GM12878 (cell line): ENCODE results near the gene FBXL19. TPM values are rescaled to one million over a fixed set of nuclear protein-coding genes. Genes with fewer than 3 reads are reported as not detected.

Experiments
- ATAC-seq: fragments of 200-7000 bp; cut with Tn5 transposase; 3 replicates; pipeline ENCODE4 v1.9.1; 2020; ENCODE audit warnings: mild to moderate bottlenecking, moderate library complexity
- BruUV-seq: library from RNA; stranded (reverse); fragments of 400-500 nt; replicated peaks from 2 replicates; lab custom pipeline; 2021; lab: Mats Ljungman, UMichigan
- CTCF ChIA-PET: fragments of 300-600 bp; sonication (Branson Sonifier 250); formaldehyde crosslinking; extraction: SDS; loops from one replicate; lab custom pipeline; 2021; ENCODE audit warnings: inconsistent platforms; lab: Yijun Ruan, JAX
- POLR2A ChIA-PET: fragments of 350-600 bp; formaldehyde crosslinking; extraction: SDS; loops from one replicate; lab custom pipeline; 2021; ENCODE audit warnings: inconsistent platforms; lab: Charles Lee
- RAD21 ChIA-PET: fragments of 300-600 bp; sonication (Branson Sonifier 250); formaldehyde crosslinking; loops from one replicate; lab custom pipeline; 2023; ENCODE audit warnings: antibody characterized with exemption; ENCODE audit not compliant: unreplicated experiment; lab: Charles Lee
- SMC1A ChIA-PET: fragments of 300-600 bp; sonication (Branson Sonifier 250); formaldehyde crosslinking; loops from one replicate; lab custom pipeline; 2023; ENCODE audit not compliant: unreplicated experiment, uncharacterized antibody; lab: Charles Lee
- DNase-seq: peaks from one replicate; pipeline ENCODE4 v3.0.0-alpha.2; 2011; ENCODE audit warnings: low read depth, low spot score
- FAIRE-seq: peaks from 3 replicates; lab custom pipeline; 2011; peaks lifted over from hg19 to GRCh38; lab: Jason Lieb, UNC
- H2AFZ ChIP-seq: 2 replicates; pipeline ENCODE4 v1.6.0; 2011; ENCODE audit warnings: low read depth, low read length, control low read depth; ENCODE audit not compliant: control insufficient read depth
- H3K27ac ChIP-seq: 2 replicates; pipeline ENCODE4 v1.5.1; 2011; ENCODE audit warnings: control low read depth; ENCODE audit not compliant: control insufficient read depth, insufficient read depth
- H3K27me3 ChIP-seq, 2 experiments: replicated peaks in 1 of 2; 2 replicates each; pipeline versions ENCODE4 v1.6.0 to v1.6.1; 2011; ENCODE audit warnings: low read length in 1 of 2; ENCODE audit not compliant: control insufficient read depth in 2 of 2, insufficient read depth in 2 of 2
- H3K36me3 ChIP-seq, 2 experiments: 2 replicates each; pipeline ENCODE4 v1.5.1; 2011; ENCODE audit warnings: low read length in 1 of 2; ENCODE audit not compliant: control insufficient read depth in 2 of 2, insufficient read depth in 2 of 2
- H3K4me1 ChIP-seq: 2 replicates; pipeline ENCODE4 v1.6.1; 2011; ENCODE audit warnings: mild to moderate bottlenecking, low read length, moderate library complexity, mixed read lengths; ENCODE audit not compliant: control insufficient read depth, insufficient read depth
- H3K4me2 ChIP-seq: 2 replicates; pipeline ENCODE4 v1.6.0; 2011; ENCODE audit warnings: control low read depth; ENCODE audit not compliant: control insufficient read depth, insufficient read depth
- H3K4me3 ChIP-seq: fragments of 200-600 bp; sonication (generic); 2 replicates; pipeline ENCODE4 v1.5.1; 2016
- H3K79me2 ChIP-seq: 2 replicates; pipeline ENCODE4 v1.6.0; 2011; ENCODE audit warnings: low read length; ENCODE audit not compliant: control insufficient read depth, insufficient read depth
- H3K9ac ChIP-seq: 2 replicates; pipeline ENCODE4 v1.8.0; 2011; ENCODE audit warnings: low read length, control low read depth, mixed read lengths; ENCODE audit not compliant: control insufficient read depth, insufficient read depth
- H3K9me3 ChIP-seq: replicated peaks from 3 replicates; pipeline ENCODE4 v1.5.1; 2011; ENCODE audit warnings: mild to moderate bottlenecking, low read length; ENCODE audit not compliant: control insufficient read depth, insufficient read depth
- H4K20me1 ChIP-seq: 2 replicates; pipeline ENCODE4 v1.6.0; 2011; ENCODE audit not compliant: control insufficient read depth, insufficient read depth
- CREM ChIP-seq: IDR thresholded peaks from 2 replicates; pipeline ENCODE4 v1.6.1; 2014; ENCODE audit warnings: antibody characterized with exemption, low read depth
- HDAC2 ChIP-seq: fragments of 200-600 bp; sonication (generic); IDR thresholded peaks from 2 replicates; pipeline ENCODE4 v1.6.1; 2017
- IKZF2 ChIP-seq, 2 experiments: fragments of 450-650 bp; IDR thresholded peaks; 2 replicates each; pipeline ENCODE4 v1.6.1; 2017; ENCODE audit warnings: mild to moderate bottlenecking in 2 of 2, moderate library complexity in 2 of 2
- POLR2A ChIP-seq: IDR thresholded peaks from 2 replicates; pipeline ENCODE4 v1.6.1; 2011; ENCODE audit warnings: low read depth, mild to moderate bottlenecking, low read length
- RAD21 ChIP-seq: IDR thresholded peaks from 2 replicates; pipeline ENCODE4 v1.6.1; 2011; ENCODE audit warnings: mild to moderate bottlenecking, low read depth, low read length, moderate library complexity; ENCODE audit not compliant: insufficient read depth
- SMC3 ChIP-seq: IDR thresholded peaks from 2 replicates; pipeline ENCODE4 v1.6.1; 2011; ENCODE audit warnings: low read length, improper control_type of control experiment, borderline replicate concordance
- TCF12 ChIP-seq: IDR thresholded peaks from 2 replicates; pipeline ENCODE4 v1.6.1; 2011; ENCODE audit warnings: low read depth, mild to moderate bottlenecking, low read length
- ZBTB40 ChIP-seq: fragments of 450-650 bp; IDR thresholded peaks from 2 replicates; pipeline ENCODE4 v1.6.1; 2016; ENCODE audit warnings: mild to moderate bottlenecking, moderate library complexity, borderline replicate concordance
- WGBS: methylation state at CpG from one replicate; pipeline ENCODE4 v1.1.6; 2016; ENCODE audit warnings: low lambda C conversion rate; ENCODE audit not compliant: insufficient replicate concordance, insufficient coverage; ENCODE audit errors: missing lambda C conversion rate; 5-methylcytosine and 5-hydroxymethylcytosine counted together
- in situ Hi-C: fragments of 300-500 bp; cut with MboI; formaldehyde crosslinking; loops from 9 replicates; pipeline ENCODE4 v1.14.3; 2018; ENCODE audit warnings: mixed read lengths
- intact Hi-C: fragments of 100-400 bp; cut with micrococcal nuclease; formaldehyde crosslinking; loops from one replicate; pipeline ENCODE4 v1.14.2; 2022; ENCODE audit not compliant: unreplicated experiment
- polyA plus RNA-seq, 11 experiments: library from polyadenylated mRNA; depleted of rRNA in 4 of 11; unstranded in 6 of 11; stranded (reverse) in 5 of 11; fragments of >200 nt; fragmentation: Nextera tagmentation in 4 of 11; fragmentation: Illumina TruSeq in 1 of 11; extraction: Ambion mirVana in 4 of 11; extraction: Trizol in 1 of 11; gene quantifications; 1 replicate in 1 of 11; 2 replicates in 10 of 11; pipeline versions ENCODE4 v1.2.1 to v1.2.3, GENCODE V29; 2011 to 2016; ENCODE audit warnings: inconsistent platforms in 2 of 11, missing spikeins in 2 of 11, low read depth in 1 of 11
- total RNA-seq, 4 experiments: library from RNA; depleted of rRNA in 3 of 4; stranded (reverse); fragments of >200 nt in 3 of 4; fragmentation: Illumina TruSeq in 1 of 4; extraction: Trizol in 1 of 4; gene quantifications; 2 replicates each; pipeline versions ENCODE4 v1.2.1 to v1.2.3, GENCODE V29; 2013 to 2021
- TF ChIP-seq, protein P1 (sequence below), 3 experiments: IDR thresholded peaks in 2 of 3; conservative IDR thresholded peaks in 1 of 3; 2 replicates each; pipeline ENCODE4 v1.5.1; 2011; ENCODE audit warnings: low read depth in 3 of 3, low read length in 3 of 3, mild to moderate bottlenecking in 3 of 3, control low read depth in 2 of 3, moderate library complexity in 2 of 3, inconsistent platforms in 1 of 3, mixed read lengths in 1 of 3; ENCODE audit not compliant: control insufficient read depth in 2 of 3, insufficient read depth in 1 of 3; ENCODE audit errors: extremely low read depth in 1 of 3

FBXL19 gene
- total and polyA plus RNA-seq, 10 of the 15 experiments (the other 5 are each of a cell fraction or from before 2014, with no cell fraction given): 0.02 to 32.1 (median 6.8) TPM; not detected in 1

DNA sequence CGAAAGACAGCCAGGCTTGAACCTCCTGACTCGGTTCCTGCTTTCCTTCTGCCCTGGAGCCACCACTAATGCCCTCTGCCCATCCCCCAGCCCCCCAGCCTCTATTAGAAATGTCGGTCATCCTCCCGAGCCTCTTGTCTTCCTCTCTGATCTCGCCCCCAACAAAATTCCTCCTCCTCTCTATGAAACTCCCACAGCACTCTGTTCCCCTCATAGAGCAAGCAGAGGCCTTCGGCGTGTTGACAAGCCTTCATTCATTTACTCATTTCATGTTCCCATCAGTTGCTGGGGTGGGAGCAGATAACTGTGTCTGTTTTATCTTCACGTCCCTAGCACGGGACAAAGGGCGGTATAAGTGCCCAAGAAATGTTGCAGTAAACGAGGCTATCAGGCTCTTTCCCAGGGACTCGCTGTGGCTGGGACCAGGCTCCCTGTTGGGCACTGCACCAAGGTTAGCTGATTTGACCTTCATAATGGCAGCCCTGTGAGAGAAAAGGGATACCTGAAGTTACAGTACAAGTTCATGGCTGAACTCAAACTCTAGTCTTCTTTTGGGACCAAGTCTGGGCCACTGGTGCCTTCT, 7.8 kb downstream of the FBXL19 start:
- H3K27me3 ChIP-seq: no peaks in the 10 kb centered on the region
- TF ChIP-seq CREM: no peak
- no peak for TF ChIP-seq HDAC2
- in situ Hi-C loops (no loop called here), intact Hi-C loops (no loop called here)
- no peak overlapping the region for H3K4me3 ChIP-seq
- RAD21 ChIA-PET: no interaction called here
- peaks cover 0 to 13% of the 10 kb centered on the region in 2 experiments for H3K36me3 ChIP-seq
- no peaks in the 10 kb centered on the region for H3K79me2 ChIP-seq
- H3K4me2 ChIP-seq: no peak overlapping the region
- CTCF ChIA-PET: interaction anchor here (3.3 kb wide), 1 partner anchor 11 kb away, joined by 17 read pairs; no protein-coding TSS in a partner anchor
- no peak overlapping the region for H3K9ac ChIP-seq
- no peak for FAIRE-seq
- POLR2A ChIA-PET: no interaction called here
- no peak overlapping the region for H3K27ac ChIP-seq
- H4K20me1 ChIP-seq: no peaks in the 10 kb centered on the region
- no peaks in the 10 kb centered on the region for H3K9me3 ChIP-seq
- no TSS peak for BruUV-seq
- WGBS: 76% methylated on average over 12 of the region's 12 CpGs
- H3K4me1 ChIP-seq: no peaks in the 10 kb centered on the region
- SMC1A ChIA-PET: no interaction called here
- H2AFZ ChIP-seq: no peak overlapping the region
- DNase-seq: no peak
- ATAC-seq: no peak

DNA sequence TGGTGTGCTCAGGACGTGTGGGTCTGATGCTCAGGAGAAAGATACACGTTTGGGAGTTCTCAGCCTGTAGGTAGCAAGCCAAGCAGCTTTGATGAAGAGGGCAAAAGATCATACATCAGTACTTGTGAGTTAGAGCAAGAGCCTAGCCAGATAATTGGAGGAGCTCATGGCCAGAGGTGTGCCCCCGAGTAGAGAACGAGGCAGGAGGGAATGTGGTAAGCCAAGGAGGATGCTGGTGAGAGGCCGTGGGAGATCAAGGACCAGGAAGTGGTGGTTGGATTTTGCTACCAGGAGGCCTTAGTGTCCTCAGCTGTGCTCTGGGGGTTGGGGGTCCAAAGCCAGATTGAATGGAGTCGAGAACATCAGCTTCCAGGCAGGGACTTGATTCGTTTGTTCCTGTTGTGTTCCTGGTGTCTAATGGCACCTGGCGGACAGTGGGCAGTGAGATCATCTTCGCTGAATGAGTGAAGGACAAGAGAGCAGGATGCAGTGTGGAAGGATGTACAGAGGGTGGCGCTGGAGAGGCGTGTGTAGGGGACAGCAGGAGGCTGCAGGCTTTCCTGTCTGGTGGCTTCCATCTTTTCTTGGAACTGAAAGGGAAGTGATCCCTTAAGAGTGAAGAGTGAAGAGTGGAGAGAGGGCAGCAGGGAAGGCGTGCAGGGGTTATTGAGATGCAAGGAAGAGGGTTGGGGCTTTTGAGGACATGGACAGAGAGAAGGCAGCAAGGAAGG, 11.6 kb downstream of the FBXL19 start:
- Histone ChIP-seq H2AFZ (no peak overlapping the region), H3K4me1 (no peaks in the 10 kb centered on the region; the same call in 1 of the 2 replicates), H4K20me1 (no peaks in the 10 kb centered on the region), H3K79me2 (no peaks in the 10 kb centered on the region), H3K4me2 (no peak overlapping the region), H3K4me3 (no peak overlapping the region), H3K27ac (no peak overlapping the region), H3K9ac (no peak overlapping the region), H3K27me3 (no peaks in the 10 kb centered on the region), H3K36me3 (peaks cover 0 to 10% of the 10 kb centered on the region in 2 experiments), H3K9me3 (no peaks in the 10 kb centered on the region)
- intact Hi-C loops (no loop called here), in situ Hi-C loops (no loop called here)
- FAIRE-seq (no peak), DNase-seq (no peak), ATAC-seq (peak; percentile 63)
- SMC1A ChIA-PET: interaction anchor here (1.1 kb wide), 1 partner anchor 9 kb away, joined by 3 read pairs; no protein-coding TSS in a partner anchor
- RAD21 ChIA-PET: interaction anchor here (0.6 kb wide), 1 partner anchor 509 kb away, joined by 3 read pairs; no protein-coding TSS in a partner anchor
- CTCF ChIA-PET: interaction anchor here (0.7 to 3.3 kb wide), 5 partner anchors 7 to 183 kb away, joined by 3 to 17 read pairs (median 4); partner anchors contain the start of gene KAT8
- TSS peak; percentile 35 for BruUV-seq
- POLR2A ChIA-PET: interaction anchor here (0.5 to 0.6 kb wide), 2 partner anchors 27 to 37 kb away, joined by 3 read pairs; no protein-coding TSS in a partner anchor
- 34% methylated on average over 12 of the region's 12 CpGs for WGBS
- peak; percentile 30; the same call in 1 of the 2 replicates for TF ChIP-seq RAD21
- TF ChIP-seq, protein P1, sequence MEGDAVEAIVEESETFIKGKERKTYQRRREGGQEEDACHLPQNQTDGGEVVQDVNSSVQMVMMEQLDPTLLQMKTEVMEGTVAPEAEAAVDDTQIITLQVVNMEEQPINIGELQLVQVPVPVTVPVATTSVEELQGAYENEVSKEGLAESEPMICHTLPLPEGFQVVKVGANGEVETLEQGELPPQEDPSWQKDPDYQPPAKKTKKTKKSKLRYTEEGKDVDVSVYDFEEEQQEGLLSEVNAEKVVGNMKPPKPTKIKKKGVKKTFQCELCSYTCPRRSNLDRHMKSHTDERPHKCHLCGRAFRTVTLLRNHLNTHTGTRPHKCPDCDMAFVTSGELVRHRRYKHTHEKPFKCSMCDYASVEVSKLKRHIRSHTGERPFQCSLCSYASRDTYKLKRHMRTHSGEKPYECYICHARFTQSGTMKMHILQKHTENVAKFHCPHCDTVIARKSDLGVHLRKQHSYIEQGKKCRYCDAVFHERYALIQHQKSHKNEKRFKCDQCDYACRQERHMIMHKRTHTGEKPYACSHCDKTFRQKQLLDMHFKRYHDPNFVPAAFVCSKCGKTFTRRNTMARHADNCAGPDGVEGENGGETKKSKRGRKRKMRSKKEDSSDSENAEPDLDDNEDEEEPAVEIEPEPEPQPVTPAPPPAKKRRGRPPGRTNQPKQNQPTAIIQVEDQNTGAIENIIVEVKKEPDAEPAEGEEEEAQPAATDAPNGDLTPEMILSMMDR (IDR thresholded peaks at IDR 0.05 in 2 of 3, conservative IDR thresholded peaks at IDR 0.05 in 1 of 3; ENCODE audit: control insufficient read depth in 2 of 3, extremely low read depth in 1 of 3, insufficient read depth in 1 of 3, low read depth in 3 of 3, low read length in 3 of 3): peak; percentile 48 to 58 (median 58); a peak in 5 of 6 replicates
- TF ChIP-seq SMC3: peak; percentile 22; the same call in 1 of the 2 replicates
- 0 out of 2 replicates have a peak, but pooled peaks have one; percentile 12 for TF ChIP-seq POLR2A
- no peak for TF ChIP-seq TCF12
- no peak for TF ChIP-seq ZBTB40
- 0 out of 4 replicates have a peak, but pooled peaks of 1 of the 2 experiments have one; percentile 17 for TF ChIP-seq IKZF2 (IDR thresholded peaks at IDR 0.05)
